RWPE1 (cell line): ENCODE results near the gene NDUFB3.

Source experiments
- CTCF ChIA-PET: fragments of 350-600 bp; sonication (Branson Sonifier 250); formaldehyde crosslinking; extraction: SDS; loops from one replicate; lab custom pipeline; 2021; lab: Yijun Ruan, JAX
- POLR2A ChIA-PET: fragments of 400-600 bp; formaldehyde crosslinking; extraction: SDS; loops from one replicate; lab custom pipeline; 2020; ENCODE audit warnings: antibody characterized with exemption; ENCODE audit not compliant: low non-redundant PET; lab: Yijun Ruan, JAX
- DNase-seq: peaks from one replicate; pipeline ENCODE4 v3.0.0; 2012; ENCODE audit warnings: low spot score
- H3K27ac ChIP-seq: fragments of 450-650 bp; 2 replicates; pipeline ENCODE4 v1.5.1; 2017
- CTCF ChIP-seq: fragments of 450-650 bp; conservative IDR thresholded peaks from 2 replicates; pipeline ENCODE4 v1.5.1; 2017; ENCODE audit warnings: low read depth, mild to moderate bottlenecking

Gene NDUFB3

DNA sequence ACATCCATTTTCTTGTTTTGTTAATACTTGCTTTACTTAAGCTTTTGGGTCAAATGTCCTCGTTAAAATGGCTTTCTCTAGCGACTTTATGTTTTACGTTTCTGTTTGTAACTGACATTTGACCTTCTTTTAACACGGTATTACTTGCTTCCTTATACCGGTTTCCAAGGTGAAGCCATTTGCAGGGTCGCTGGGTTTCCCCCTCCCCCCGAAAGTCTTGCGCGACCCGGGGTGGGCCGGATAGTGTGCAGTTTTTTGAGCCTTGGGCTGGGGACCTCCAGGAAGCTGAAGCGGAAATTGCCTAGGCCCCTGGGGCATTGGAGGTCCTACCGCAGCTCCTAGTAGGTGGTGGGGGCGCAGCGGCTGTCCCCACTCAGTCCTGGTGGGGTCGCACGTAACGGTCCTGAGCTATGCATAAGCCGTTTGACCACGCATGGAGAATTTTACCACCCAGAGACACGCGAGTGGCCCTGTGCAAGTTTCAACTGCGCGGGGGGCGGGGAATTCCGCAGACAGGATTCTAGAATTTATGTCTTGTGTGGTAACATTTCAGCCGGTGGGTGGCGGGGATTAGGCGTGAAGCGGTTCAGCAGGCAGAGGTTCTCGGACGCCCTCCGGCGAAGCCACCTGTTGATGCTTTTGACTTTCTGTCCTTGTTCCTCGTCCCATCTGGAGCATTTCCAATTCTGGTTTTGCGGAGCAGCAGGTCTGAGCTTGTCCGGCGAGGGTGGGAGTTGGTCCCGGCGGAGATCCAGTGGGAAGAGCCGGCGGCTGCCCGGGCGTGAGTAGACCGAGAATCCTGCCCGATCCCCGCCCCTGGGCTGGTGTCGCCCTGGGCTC, 46.5 kb downstream of the NDUFB3 start:
- POLR2A ChIA-PET = no interaction called here

DNA sequence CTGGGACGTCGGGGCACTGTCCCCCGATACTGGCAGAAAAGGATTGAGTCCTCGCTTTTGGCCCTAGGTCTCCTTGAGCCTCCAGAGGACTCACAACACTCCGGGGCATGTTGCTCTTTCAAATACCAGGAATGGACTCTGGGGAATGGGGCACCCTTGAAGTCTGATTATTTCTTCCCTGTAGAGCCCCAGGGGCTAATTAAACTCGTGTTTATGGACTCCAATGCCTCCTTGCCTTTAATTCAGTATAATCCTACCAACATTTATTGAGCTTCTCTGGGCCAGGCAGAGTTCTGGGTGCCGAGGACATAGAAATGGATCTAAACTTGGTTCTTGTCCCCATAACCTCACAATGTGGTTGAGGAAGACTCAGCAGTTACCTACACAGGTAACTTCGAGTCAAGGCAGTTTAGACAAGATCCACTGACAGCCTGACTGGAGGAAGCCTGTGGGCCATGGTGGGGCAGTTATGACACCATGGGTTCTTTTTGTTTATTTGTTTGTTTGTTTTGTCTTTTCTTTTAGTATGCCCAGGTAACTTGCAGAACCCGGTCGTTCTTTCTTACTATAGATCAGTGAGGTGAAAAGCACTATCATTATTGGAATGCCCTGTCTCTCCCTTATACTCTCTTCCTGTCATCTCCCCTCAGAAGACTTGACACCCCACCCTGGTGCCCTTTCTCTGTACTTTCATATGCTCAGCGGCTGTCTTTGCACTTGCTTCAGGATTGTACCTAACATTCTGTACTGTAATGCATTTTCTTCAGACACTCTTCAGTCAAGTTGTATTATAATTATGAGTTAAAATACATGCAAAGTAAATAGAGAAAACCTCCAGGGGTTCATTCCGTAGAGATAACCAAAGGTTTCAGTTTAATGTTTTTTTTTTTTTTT, 47.4 kb downstream of the NDUFB3 start:
- no peak for DNase-seq
- H3K27ac ChIP-seq = peak overlapping the region; percentile 99
- ChIA-PET POLR2A (no interaction called here), CTCF (interaction anchor here (0.6 kb wide), 3 partner anchors 26 to 102 kb away, joined by 3 read pairs; no protein-coding TSS in a partner anchor)
- no peak for TF ChIP-seq CTCF

More for the DNA sequence above, 46.5 kb downstream of the NDUFB3 start:
- peak; percentile 77 for DNase-seq
- CTCF ChIA-PET = interaction anchor here (0.6 to 1.1 kb wide), 6 partner anchors 26 to 103 kb away, joined by 3 to 4 read pairs (median 3); no protein-coding TSS in a partner anchor
- H3K27ac ChIP-seq = peak overlapping the region; percentile 99
- peak; percentile 54 for TF ChIP-seq CTCF

DNA sequence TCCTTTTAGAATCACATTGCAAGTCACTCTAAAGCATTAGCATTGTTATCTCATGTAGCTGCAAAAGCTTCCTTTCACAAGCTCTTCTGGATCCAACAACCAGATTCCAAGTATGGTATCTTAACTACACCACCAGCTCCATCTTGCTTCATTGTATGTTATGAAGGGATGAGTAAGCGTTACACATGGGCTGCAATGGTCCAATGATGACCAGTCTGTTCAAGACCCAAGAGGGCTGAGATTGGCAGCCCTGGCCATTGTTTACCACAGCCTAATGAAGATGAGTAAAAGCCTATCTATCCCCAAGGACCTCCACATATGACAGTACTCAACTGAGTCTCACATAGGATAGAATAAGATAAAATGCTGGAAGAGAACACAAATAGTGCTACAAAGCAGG, 50.5 kb downstream of the NDUFB3 start:
- POLR2A ChIA-PET = no interaction called here
- H3K27ac ChIP-seq = no peak overlapping the region
- no peak for TF ChIP-seq CTCF
- no peak for DNase-seq
- CTCF ChIA-PET = interaction anchor here (0.5 kb wide), 1 partner anchor 113 kb away, joined by 5 read pairs; no protein-coding TSS in a partner anchor

DNA sequence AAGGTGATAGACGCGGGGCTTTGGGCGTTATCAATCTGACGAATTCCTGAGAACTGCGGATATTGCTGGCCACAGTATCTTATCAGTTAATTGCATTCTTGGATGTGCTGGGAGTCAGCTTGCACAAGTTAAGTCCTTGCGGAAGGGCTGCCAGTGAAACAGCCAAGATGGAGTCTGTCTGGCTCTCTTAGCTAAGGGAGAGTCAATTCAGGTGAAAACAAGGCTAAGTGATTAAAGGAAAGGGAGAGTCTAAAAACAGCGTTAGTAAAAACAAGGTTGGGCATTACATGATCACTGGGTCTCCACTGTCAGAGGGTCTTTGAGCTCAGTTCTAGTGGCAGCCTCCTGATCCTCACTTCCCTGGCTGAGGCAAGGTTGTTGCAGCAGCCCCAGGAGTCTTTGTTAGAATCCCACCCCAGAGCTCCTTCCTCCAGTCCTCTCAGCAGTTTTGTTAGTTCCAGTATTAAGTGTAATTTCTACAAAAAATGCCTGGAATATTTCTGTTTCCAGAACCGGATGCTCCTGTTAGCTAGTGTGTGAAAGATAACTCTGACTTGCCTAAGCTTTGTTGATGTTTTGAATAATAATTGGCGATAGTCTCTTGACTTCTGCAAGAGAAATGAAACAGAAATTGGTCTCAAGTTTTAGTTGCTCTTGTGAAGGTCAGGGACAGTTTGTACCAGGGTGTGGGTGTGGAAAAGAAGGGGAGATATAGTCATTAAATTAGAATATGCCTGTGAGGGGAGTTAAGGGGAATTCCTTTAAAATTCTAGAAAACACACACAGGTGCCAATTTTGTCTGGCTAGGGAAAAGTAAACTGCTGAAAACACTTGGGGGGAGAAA, 54.7 kb downstream of the NDUFB3 start:
- TF ChIP-seq CTCF = no peak
- ChIA-PET CTCF (no interaction called here), POLR2A (no interaction called here)
- H3K27ac ChIP-seq = peak overlapping the region; percentile 42; the same call in 1 of the 2 replicates
- no peak for DNase-seq

DNA sequence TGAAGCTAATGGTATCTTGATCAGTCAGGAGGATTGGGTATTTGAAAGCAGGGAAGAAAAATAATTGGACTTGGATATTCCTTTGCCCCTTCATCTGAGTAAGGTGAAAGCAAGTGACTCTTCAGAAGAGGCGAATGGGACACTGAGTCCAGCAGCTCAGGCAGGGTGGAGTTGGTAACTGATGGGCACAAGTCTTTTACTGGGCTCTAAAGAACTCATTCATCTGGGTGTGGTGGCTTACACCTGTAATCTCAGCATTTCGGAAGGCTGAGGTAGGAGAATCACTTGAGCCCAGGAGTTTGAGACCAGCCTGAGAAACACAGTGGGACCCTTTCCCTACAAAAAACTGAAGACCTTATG, 55.3 kb downstream of the NDUFB3 start:
- ChIA-PET POLR2A (no interaction called here), CTCF (no interaction called here)
- no peak overlapping the region for H3K27ac ChIP-seq
- no peak for DNase-seq
- no peak for TF ChIP-seq CTCF
